Transverse colon (tissue), 4 donors: Measurements from ENCODE around the gene IFIT3.

ENCODE experiments used
- POLR2A ChIP-seq: fragments of 450-650 bp; IDR thresholded peaks from one replicate; pipeline ENCODE4 v1.6.1; 2016; ENCODE audit warnings: antibody characterized with exemption, mild to moderate bottlenecking, moderate library complexity
- POLR2AphosphoS5 ChIP-seq, 3 donors: sonication (generic); formaldehyde crosslinking; IDR thresholded peaks; one replicate each; pipeline ENCODE4 v1.6.1; 2016; ENCODE audit warnings: antibody characterized with exemption in 3 of 3
- TF ChIP-seq, protein P1 (sequence below), 5 experiments: fragments of 200-600 bp in 3 of 5; fragments of 450-650 bp in 2 of 5; sonication (generic) in 3 of 5; IDR thresholded peaks; 1 replicate in 2 of 5; 2 replicates in 3 of 5; pipeline ENCODE4 v1.5.1; 2016 to 2017; ENCODE audit warnings: antibody characterized with exemption in 5 of 5, inconsistent platforms in 3 of 5, mild to moderate bottlenecking in 2 of 5, moderate library complexity in 1 of 5

DNA sequence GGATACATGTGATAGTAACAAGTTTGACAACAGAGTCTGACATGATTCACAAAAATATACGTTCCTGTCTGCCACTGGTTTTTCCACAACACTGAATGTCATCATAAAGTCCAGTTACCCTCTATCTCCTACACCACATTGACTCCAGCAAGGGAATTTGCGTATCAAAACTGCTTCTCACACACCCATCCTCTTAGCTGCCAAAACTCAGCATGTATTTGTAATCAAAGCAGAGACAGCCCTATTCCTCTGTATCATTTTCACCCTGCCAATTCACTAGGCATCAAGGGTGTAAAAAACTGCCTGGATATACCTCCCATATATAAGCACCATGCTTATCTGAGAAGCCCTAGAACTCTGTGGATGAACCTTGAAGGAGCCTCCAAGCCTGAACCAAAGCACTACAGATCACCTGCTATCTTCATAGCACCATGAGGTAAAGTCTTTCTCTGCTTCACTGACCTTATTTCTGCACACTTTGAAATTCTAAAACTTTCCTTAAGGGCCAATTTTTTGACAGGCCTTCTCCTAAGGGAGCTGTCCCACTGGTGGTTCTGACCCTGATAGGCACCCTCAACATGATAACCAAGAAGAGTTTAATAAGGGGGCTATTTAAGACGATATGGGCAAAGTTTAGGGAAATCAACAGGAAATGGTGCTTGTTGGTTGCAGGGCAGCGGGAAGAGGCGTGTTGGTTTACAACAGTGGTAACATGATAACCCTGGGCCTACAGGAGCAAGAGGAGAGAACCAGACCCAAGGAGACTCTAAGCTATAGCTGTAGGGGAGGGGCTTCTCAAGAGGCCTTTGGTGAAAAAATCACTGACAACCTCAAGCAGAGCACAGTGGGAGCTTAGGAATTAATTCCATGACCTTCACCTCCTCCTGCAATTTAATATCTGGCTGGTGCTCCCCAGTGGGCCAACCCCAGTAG lies 50.2 kb downstream of the IFIT3 start, which contains the start of gene IFIT1B:
- TF ChIP-seq, protein P1, sequence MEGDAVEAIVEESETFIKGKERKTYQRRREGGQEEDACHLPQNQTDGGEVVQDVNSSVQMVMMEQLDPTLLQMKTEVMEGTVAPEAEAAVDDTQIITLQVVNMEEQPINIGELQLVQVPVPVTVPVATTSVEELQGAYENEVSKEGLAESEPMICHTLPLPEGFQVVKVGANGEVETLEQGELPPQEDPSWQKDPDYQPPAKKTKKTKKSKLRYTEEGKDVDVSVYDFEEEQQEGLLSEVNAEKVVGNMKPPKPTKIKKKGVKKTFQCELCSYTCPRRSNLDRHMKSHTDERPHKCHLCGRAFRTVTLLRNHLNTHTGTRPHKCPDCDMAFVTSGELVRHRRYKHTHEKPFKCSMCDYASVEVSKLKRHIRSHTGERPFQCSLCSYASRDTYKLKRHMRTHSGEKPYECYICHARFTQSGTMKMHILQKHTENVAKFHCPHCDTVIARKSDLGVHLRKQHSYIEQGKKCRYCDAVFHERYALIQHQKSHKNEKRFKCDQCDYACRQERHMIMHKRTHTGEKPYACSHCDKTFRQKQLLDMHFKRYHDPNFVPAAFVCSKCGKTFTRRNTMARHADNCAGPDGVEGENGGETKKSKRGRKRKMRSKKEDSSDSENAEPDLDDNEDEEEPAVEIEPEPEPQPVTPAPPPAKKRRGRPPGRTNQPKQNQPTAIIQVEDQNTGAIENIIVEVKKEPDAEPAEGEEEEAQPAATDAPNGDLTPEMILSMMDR (IDR thresholded peaks at IDR 0.05): no peak
- TF ChIP-seq POLR2A (no peak), POLR2AphosphoS5 (IDR thresholded peaks at IDR 0.05) (no peak)
